ENCODE data around the gene POFUT1. TPM values are rescaled to one million over a fixed set of nuclear protein-coding genes. Genes with fewer than 3 reads are reported as not detected.
"Not testable (repeated sequence)": the region's sequence is repeated elsewhere in the genome, so short reads cannot be mapped to it uniquely, and the experiment has no call there.

POFUT1 gene
- total and polyA plus RNA-seq, 2 donors (not counting 3 experiments of a cell fraction or from before 2014, with no cell fraction given) = 29.0 to 51.4 TPM

DNA sequence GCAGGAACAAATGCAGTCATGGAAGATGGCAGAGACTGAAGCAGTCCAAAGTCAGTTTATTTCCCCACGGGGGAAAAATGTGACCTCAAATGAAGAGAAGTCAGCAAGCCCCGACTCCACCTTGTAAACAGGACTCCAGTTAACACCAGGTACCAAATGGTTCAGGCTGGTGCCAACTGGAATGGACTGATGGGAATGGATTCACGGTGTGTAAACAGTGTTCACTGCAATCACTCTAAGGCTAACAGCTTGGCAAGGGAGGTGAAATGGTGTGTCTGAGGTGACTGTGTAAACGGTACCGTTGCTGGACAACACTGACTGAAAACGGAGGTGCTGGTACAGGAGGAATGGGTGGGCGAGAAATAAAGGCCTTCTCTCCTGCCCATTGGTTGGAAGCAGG lies 12.1 kb upstream of the POFUT1 start:
- no peak for FAIRE-seq
- BruUV-seq (replicated peaks) = no TSS peak

GRCh38 chr20:32196613-32197012 lies 11.1 kb upstream of the POFUT1 start:
- dilution Hi-C loops (cut with MboI; ENCODE audit: extremely low pct_ligation_motif_present, low sequenced_read_pairs); H3K27me3 ChIP-seq (ENCODE audit: control insufficient read depth in 2 of 2, insufficient read depth in 2 of 2, low read length in 2 of 2); H3K4me1 ChIP-seq (ENCODE audit: control insufficient read depth, extremely low read depth, insufficient read depth, low read length); H3K9me1 ChIP-seq (replicated peaks; ENCODE audit: control insufficient read depth, extremely low read depth, insufficient read depth, low read length); H3K9me3 ChIP-seq (replicated peaks; ENCODE audit: control insufficient read depth, insufficient read depth, low read length); H2AFZ ChIP-seq (ENCODE audit: low read depth, low read length); H3K4me2 ChIP-seq (ENCODE audit: insufficient read depth, low read length); H4K20me1 ChIP-seq (replicated peaks; ENCODE audit: control insufficient read depth, extremely low read depth, insufficient read depth, low read length); intact Hi-C loops (cut with micrococcal nuclease); BruUV-seq (replicated peaks); DNase-seq (ENCODE audit: low read depth, low spot score); H3K9ac ChIP-seq (replicated peaks; ENCODE audit: extremely low read depth, insufficient read depth, low read length); POLR2A ChIA-PET; CTCF ChIA-PET; H3K27ac ChIP-seq (ENCODE audit: insufficient read depth, low read depth, low read length); H3K4me3 ChIP-seq (replicated peaks in 1 of 3; ENCODE audit: insufficient read depth in 1 of 3, low read depth in 1 of 3, low read length in 3 of 3); FAIRE-seq: not testable (repeated sequence)
- Histone ChIP-seq H3K36me3 (ENCODE audit: control insufficient read depth in 2 of 2, extremely low read depth in 1 of 2, insufficient read depth in 2 of 2, low read length in 2 of 2) (peaks cover 20 to 33% of the 10 kb centered on the region in 2 experiments), H3K79me2 (ENCODE audit: control insufficient read depth, insufficient read depth, low read length) (peaks cover 15% of the 10 kb centered on the region)

More for the DNA sequence above, 12.1 kb upstream of the POFUT1 start:
- H3K4me2 ChIP-seq (ENCODE audit: insufficient read depth, low read length) = no peak overlapping the region
- no peak for DNase-seq (ENCODE audit: low read depth, low spot score)
- H3K27ac ChIP-seq (ENCODE audit: insufficient read depth, low read depth, low read length) = no peak overlapping the region
- H2AFZ ChIP-seq (ENCODE audit: low read depth, low read length) = no peak overlapping the region
- H3K36me3 ChIP-seq (ENCODE audit: control insufficient read depth in 2 of 2, extremely low read depth in 1 of 2, insufficient read depth in 2 of 2, low read length in 2 of 2) = peaks cover 14 to 30% of the 10 kb centered on the region in 2 experiments
- no peak overlapping the region for H3K9ac ChIP-seq (replicated peaks; ENCODE audit: extremely low read depth, insufficient read depth, low read length)
- H3K9me3 ChIP-seq (replicated peaks; ENCODE audit: control insufficient read depth, insufficient read depth, low read length) = no peaks in the 10 kb centered on the region
- no peaks in the 10 kb centered on the region for H3K27me3 ChIP-seq (ENCODE audit: control insufficient read depth in 2 of 2, insufficient read depth in 2 of 2, low read length in 2 of 2)
- H3K4me1 ChIP-seq (ENCODE audit: control insufficient read depth, extremely low read depth, insufficient read depth, low read length) = peaks cover 2% of the 10 kb centered on the region
- H4K20me1 ChIP-seq (replicated peaks; ENCODE audit: control insufficient read depth, extremely low read depth, insufficient read depth, low read length) = no peaks in the 10 kb centered on the region
- dilution Hi-C loops (cut with MboI; ENCODE audit: extremely low pct_ligation_motif_present, low sequenced_read_pairs) = no loop called here
- ChIA-PET POLR2A (no interaction called here), CTCF (no interaction called here)
- no peak overlapping the region for H3K4me3 ChIP-seq (replicated peaks in 1 of 3; ENCODE audit: insufficient read depth in 1 of 3, low read depth in 1 of 3, low read length in 3 of 3)
- intact Hi-C loops (cut with micrococcal nuclease) = no loop called here
- H3K79me2 ChIP-seq (ENCODE audit: control insufficient read depth, insufficient read depth, low read length) = peaks cover 5% of the 10 kb centered on the region
- no peaks in the 10 kb centered on the region for H3K9me1 ChIP-seq (replicated peaks; ENCODE audit: control insufficient read depth, extremely low read depth, insufficient read depth, low read length)
- TF ChIP-seq GATA2 (IDR thresholded peaks at IDR 0.05; ENCODE audit: insufficient read depth, insufficient read length, low read depth, low read length) (no peak), POLR2A (IDR thresholded peaks at IDR 0.05; ENCODE audit: low read depth, low read length) (no peak), FOS (IDR thresholded peaks at IDR 0.05; ENCODE audit: borderline replicate concordance, insufficient read depth, low read length) (no peak), EZH2 (IDR thresholded peaks at IDR 0.05; ENCODE audit: borderline replicate concordance, low read depth, low read length, severe bottlenecking) (no peak), POLR2AphosphoS5 (IDR thresholded peaks at IDR 0.05; ENCODE audit: insufficient read depth, low read depth, low read length) (no peak), MYC (IDR thresholded peaks at IDR 0.05; ENCODE audit: low read depth, low read length) (no peak), JUN (IDR thresholded peaks at IDR 0.05; ENCODE audit: borderline replicate concordance, insufficient read depth, insufficient read length, low read depth) (no peak)
- TF ChIP-seq, protein P1, sequence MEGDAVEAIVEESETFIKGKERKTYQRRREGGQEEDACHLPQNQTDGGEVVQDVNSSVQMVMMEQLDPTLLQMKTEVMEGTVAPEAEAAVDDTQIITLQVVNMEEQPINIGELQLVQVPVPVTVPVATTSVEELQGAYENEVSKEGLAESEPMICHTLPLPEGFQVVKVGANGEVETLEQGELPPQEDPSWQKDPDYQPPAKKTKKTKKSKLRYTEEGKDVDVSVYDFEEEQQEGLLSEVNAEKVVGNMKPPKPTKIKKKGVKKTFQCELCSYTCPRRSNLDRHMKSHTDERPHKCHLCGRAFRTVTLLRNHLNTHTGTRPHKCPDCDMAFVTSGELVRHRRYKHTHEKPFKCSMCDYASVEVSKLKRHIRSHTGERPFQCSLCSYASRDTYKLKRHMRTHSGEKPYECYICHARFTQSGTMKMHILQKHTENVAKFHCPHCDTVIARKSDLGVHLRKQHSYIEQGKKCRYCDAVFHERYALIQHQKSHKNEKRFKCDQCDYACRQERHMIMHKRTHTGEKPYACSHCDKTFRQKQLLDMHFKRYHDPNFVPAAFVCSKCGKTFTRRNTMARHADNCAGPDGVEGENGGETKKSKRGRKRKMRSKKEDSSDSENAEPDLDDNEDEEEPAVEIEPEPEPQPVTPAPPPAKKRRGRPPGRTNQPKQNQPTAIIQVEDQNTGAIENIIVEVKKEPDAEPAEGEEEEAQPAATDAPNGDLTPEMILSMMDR (IDR thresholded peaks at IDR 0.05; ENCODE audit: extremely low read depth in 1 of 2, insufficient read depth in 1 of 2, low read depth in 1 of 2, low read length in 2 of 2) = no peak
- TF ChIP-seq, protein P2, sequence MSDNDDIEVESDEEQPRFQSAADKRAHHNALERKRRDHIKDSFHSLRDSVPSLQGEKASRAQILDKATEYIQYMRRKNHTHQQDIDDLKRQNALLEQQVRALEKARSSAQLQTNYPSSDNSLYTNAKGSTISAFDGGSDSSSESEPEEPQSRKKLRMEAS (IDR thresholded peaks at IDR 0.05; ENCODE audit: insufficient read depth, insufficient read length) = no peak

DNA sequence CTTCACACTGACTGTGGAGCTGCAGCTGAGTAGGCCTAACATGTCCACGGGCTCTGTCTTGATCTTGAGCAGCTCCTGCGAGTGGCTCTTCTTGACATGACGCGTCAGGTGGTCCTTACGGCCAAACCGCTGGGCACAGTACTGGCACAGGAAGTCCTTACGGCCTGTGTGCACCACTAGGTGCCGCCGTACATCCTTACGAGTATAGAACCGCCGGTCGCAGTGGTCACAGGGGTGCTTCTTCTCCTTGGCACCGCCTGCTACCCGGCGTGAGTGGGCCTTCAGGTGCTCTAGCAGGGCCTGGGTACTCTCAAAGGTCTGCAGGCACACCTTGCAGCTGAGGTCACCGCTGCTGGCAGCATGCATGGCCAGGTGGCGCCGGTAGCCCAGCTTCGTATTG lies 10.5 kb upstream of the POFUT1 start:
- CTCF ChIA-PET; H3K27ac ChIP-seq (ENCODE audit: insufficient read depth, low read depth, low read length); H4K20me1 ChIP-seq (replicated peaks; ENCODE audit: control insufficient read depth, extremely low read depth, insufficient read depth, low read length); POLR2A ChIA-PET; H3K9me1 ChIP-seq (replicated peaks; ENCODE audit: control insufficient read depth, extremely low read depth, insufficient read depth, low read length); H3K4me2 ChIP-seq (ENCODE audit: insufficient read depth, low read length); H2AFZ ChIP-seq (ENCODE audit: low read depth, low read length); intact Hi-C loops (cut with micrococcal nuclease); BruUV-seq (replicated peaks); H3K27me3 ChIP-seq (ENCODE audit: control insufficient read depth in 2 of 2, insufficient read depth in 2 of 2, low read length in 2 of 2); H3K4me1 ChIP-seq (ENCODE audit: control insufficient read depth, extremely low read depth, insufficient read depth, low read length); dilution Hi-C loops (cut with MboI; ENCODE audit: extremely low pct_ligation_motif_present, low sequenced_read_pairs); DNase-seq (ENCODE audit: low read depth, low spot score); H3K4me3 ChIP-seq (replicated peaks in 1 of 3; ENCODE audit: insufficient read depth in 1 of 3, low read depth in 1 of 3, low read length in 3 of 3); H3K9me3 ChIP-seq (replicated peaks; ENCODE audit: control insufficient read depth, insufficient read depth, low read length); H3K9ac ChIP-seq (replicated peaks; ENCODE audit: extremely low read depth, insufficient read depth, low read length); FAIRE-seq: not testable (repeated sequence)
- H3K36me3 ChIP-seq (ENCODE audit: control insufficient read depth in 2 of 2, extremely low read depth in 1 of 2, insufficient read depth in 2 of 2, low read length in 2 of 2) = peaks cover 22 to 36% of the 10 kb centered on the region in 2 experiments
- H3K79me2 ChIP-seq (ENCODE audit: control insufficient read depth, insufficient read depth, low read length) = peaks cover 19% of the 10 kb centered on the region
